HG02798 (cell line): Measurements from ENCODE around the gene FLVCR1.
"Not testable (repeated sequence)": the region's sequence is repeated elsewhere in the genome, so short reads cannot be mapped to it uniquely, and the experiment has no call there.

Source experiments
- ATAC-seq: cut with Tn5 transposase; IDR thresholded peaks from one replicate; pipeline ENCODE4 v1.9.1; 2021; ENCODE audit warnings: mild to moderate bottlenecking; ENCODE audit not compliant: unreplicated experiment, poor library complexity

Gene FLVCR1

GRCh38 chr1:212913638-212914037, 55.6 kb downstream of the FLVCR1 start:
- ATAC-seq, result not testable (repeated sequence)

- not testable (repeated sequence) for ATAC-seq
Observed at GRCh38 chr1:212914110-212914509, 56.0 kb downstream of the FLVCR1 start.

- ATAC-seq, result no peak
Observed at GRCh38 chr1:212914789-212915188, 56.7 kb downstream of the FLVCR1 start.

- no peak for ATAC-seq
Observed at GRCh38 chr1:212915245-212916091, 57.4 kb downstream of the FLVCR1 start.

GRCh38 chr1:212916481-212917133, 58.5 kb downstream of the FLVCR1 start:
- ATAC-seq, result peak; percentile 48

GRCh38 chr1:212917134-212917485, 59.0 kb downstream of the FLVCR1 start:
- no peak for ATAC-seq

- ATAC-seq, result no peak
Observed at GRCh38 chr1:212917858-212918257, 59.8 kb downstream of the FLVCR1 start.

- ATAC-seq, result no peak
Observed at GRCh38 chr1:212918824-212919223, 60.7 kb downstream of the FLVCR1 start.

- no peak for ATAC-seq
Observed at GRCh38 chr1:212920246-212920645, 62.2 kb downstream of the FLVCR1 start.

- no peak for ATAC-seq
Observed at GRCh38 chr1:212920896-212921295, 62.8 kb downstream of the FLVCR1 start.

- no peak for ATAC-seq
Observed at GRCh38 chr1:212922016-212922415, 63.9 kb downstream of the FLVCR1 start.

GRCh38 chr1:212926372-212926771, 68.3 kb downstream of the FLVCR1 start:
- no peak for ATAC-seq

GRCh38 chr1:212928323-212929291, 70.5 kb downstream of the FLVCR1 start:
- peak; percentile 72 for ATAC-seq

- ATAC-seq, result peak; percentile 45
Observed at GRCh38 chr1:212930986-212931678, 73.1 kb downstream of the FLVCR1 start.

GRCh38 chr1:212933815-212934471, 75.9 kb downstream of the FLVCR1 start:
- ATAC-seq, result no peak

GRCh38 chr1:212935387-212935981, 77.4 kb downstream of the FLVCR1 start:
- ATAC-seq, result no peak

- no peak for ATAC-seq
Observed at GRCh38 chr1:212937034-212937433, 79.0 kb downstream of the FLVCR1 start.

GRCh38 chr1:212938846-212939245, 80.8 kb downstream of the FLVCR1 start:
- no peak for ATAC-seq

GRCh38 chr1:212941452-212941851, 83.4 kb downstream of the FLVCR1 start:
- no peak for ATAC-seq
